K562 (cell line): Measurements from ENCODE around the gene C2orf42. TPM values are rescaled to one million over a fixed set of nuclear protein-coding genes. Genes with fewer than 3 reads are reported as not detected.

Experiments
- DLX4 ChIP-seq: fragments of 250-450 bp; sonication (Bioruptor Pico); IDR thresholded peaks from 2 replicates; pipeline ENCODE4 v1.6.1; 2021; ENCODE audit warnings: mild to moderate bottlenecking
- FOXA3 ChIP-seq, 2 experiments: fragments of 450-650 bp in 1 of 2; sonication (generic) in 1 of 2; formaldehyde crosslinking; IDR thresholded peaks in 1 of 2; conservative IDR thresholded peaks in 1 of 2; 2 replicates each; pipeline versions ENCODE4 v1.4.0 to v1.8.0; 2020 to 2022; ENCODE audit warnings: mild to moderate bottlenecking in 2 of 2, missing genetic modification reagents in 1 of 2
- HDAC2 ChIP-seq: fragments of 450-650 bp; IDR thresholded peaks from 2 replicates; pipeline ENCODE4 v1.6.1; 2016; ENCODE audit warnings: mild to moderate bottlenecking
- HMGN3 ChIP-seq: IDR thresholded peaks from 2 replicates; pipeline ENCODE4 v1.6.1; 2011; ENCODE audit warnings: borderline replicate concordance, low read depth, mild to moderate bottlenecking, mixed read lengths, low read length; ENCODE audit not compliant: insufficient read length; ENCODE audit errors: extremely low read depth
- IRF2 ChIP-seq: sonication (generic); formaldehyde crosslinking; IDR thresholded peaks from 2 replicates; pipeline ENCODE4 v1.8.1; 2022; ENCODE audit warnings: mild to moderate bottlenecking, missing genetic modification reagents
- NCOA6 ChIP-seq: fragments of 450-650 bp; IDR thresholded peaks from 2 replicates; pipeline ENCODE4 v1.6.1; 2017; ENCODE audit warnings: mild to moderate bottlenecking
- OTX1 ChIP-seq: fragments of 450-650 bp; formaldehyde crosslinking; IDR thresholded peaks from 2 replicates; pipeline ENCODE4 v1.4.0; 2022; ENCODE audit warnings: mild to moderate bottlenecking
- POLR2G ChIP-seq: fragments of 200-400 bp; formaldehyde crosslinking; IDR thresholded peaks from 2 replicates; pipeline ENCODE4 v1.6.1; 2017; ENCODE audit warnings: low read depth, mild to moderate bottlenecking, antibody characterized with exemption, low read length, moderate library complexity
- RBM15 ChIP-seq: fragments of 200-400 bp; formaldehyde crosslinking; IDR thresholded peaks from 2 replicates; pipeline ENCODE4 v1.6.1; 2018; ENCODE audit warnings: mild to moderate bottlenecking, low read length, moderate library complexity; ENCODE audit not compliant: insufficient read depth
- RBM25 ChIP-seq: fragments of 200-400 bp; formaldehyde crosslinking; IDR thresholded peaks from 2 replicates; pipeline ENCODE4 v1.6.1; 2018; ENCODE audit warnings: low read length, low read depth, moderate library complexity; ENCODE audit not compliant: severe bottlenecking
- SIX5 ChIP-seq, 2 experiments: IDR thresholded peaks; 2 replicates each; pipeline ENCODE4 v1.6.1; 2011; ENCODE audit warnings: low read length in 2 of 2, borderline replicate concordance in 1 of 2, low read depth in 1 of 2, mild to moderate bottlenecking in 1 of 2, moderate library complexity in 1 of 2; ENCODE audit not compliant: insufficient read depth in 1 of 2
- ZNF165 ChIP-seq: fragments of 250-450 bp; sonication (Bioruptor Pico); IDR thresholded peaks from 2 replicates; pipeline ENCODE4 v1.4.0; 2020; ENCODE audit warnings: borderline replicate concordance
- ZNF175 ChIP-seq: fragments of 200-800 bp; sonication (Bioruptor generic); IDR thresholded peaks from 2 replicates; pipeline ENCODE4 v1.6.1; 2016; ENCODE audit warnings: low read depth, mild to moderate bottlenecking, missing genetic modification characterization, missing compliant biosample characterization
- ZNF280A ChIP-seq: fragments of 450-650 bp; IDR thresholded peaks from 2 replicates; pipeline ENCODE4 v1.6.1; 2018; ENCODE audit warnings: mild to moderate bottlenecking, low read depth; ENCODE audit not compliant: partially characterized antibody
- ZNF445 ChIP-seq: fragments of 250-450 bp; sonication (Bioruptor Pico); IDR thresholded peaks from 2 replicates; pipeline ENCODE4 v1.4.0; 2020; ENCODE audit warnings: low read depth, mild to moderate bottlenecking, moderate library complexity
- polyA plus RNA-seq, 8 experiments: library from polyadenylated mRNA; depleted of rRNA in 4 of 8; stranded (reverse) in 5 of 8; unstranded in 3 of 8; fragments of >200 nt; fragmentation: Nextera tagmentation in 2 of 8; fragmentation: Illumina TruSeq in 1 of 8; extraction: Ambion mirVana in 2 of 8; extraction: Trizol in 1 of 8; gene quantifications; 2 replicates each; pipeline versions ENCODE4 v1.2.1 to v1.2.3, GENCODE V29; 2011 to 2014; ENCODE audit warnings: inconsistent platforms in 1 of 8, missing spikeins in 1 of 8
- total RNA-seq, 7 experiments: library from RNA; depleted of rRNA in 6 of 7; stranded (reverse); fragments of >200 nt in 6 of 7; fragmentation: Illumina TruSeq in 2 of 7; extraction: Trizol in 2 of 7; gene quantifications; 2 replicates each; pipeline versions ENCODE4 v1.2.1 to v1.2.3, GENCODE V29; 2011 to 2021; ENCODE audit warnings: low replicate concordance in 1 of 7
- TF ChIP-seq, protein P1 (sequence below), 3 experiments: fragments of 200-800 bp in 1 of 3; fragments of 250-450 bp in 1 of 3; fragments of 450-650 bp in 1 of 3; sonication (Bioruptor Pico) in 1 of 3; sonication (Bioruptor generic) in 1 of 3; formaldehyde crosslinking in 1 of 3; IDR thresholded peaks; 2 replicates each; pipeline versions ENCODE4 v1.6.1 to v1.8.0; 2016 to 2022; ENCODE audit warnings: mild to moderate bottlenecking in 2 of 3, missing genetic modification characterization in 2 of 3, missing compliant biosample characterization in 1 of 3, moderate library complexity in 1 of 3
- TF ChIP-seq, protein P2 (sequence below): fragments of 450-650 bp; formaldehyde crosslinking; IDR thresholded peaks from 2 replicates; pipeline ENCODE4 v1.4.0; 2020; ENCODE audit warnings: mild to moderate bottlenecking
- TF ChIP-seq, protein P3 (sequence below): fragments of 450-650 bp; formaldehyde crosslinking; IDR thresholded peaks from 2 replicates; pipeline ENCODE4 v1.4.0; 2022; ENCODE audit warnings: mild to moderate bottlenecking, moderate library complexity

C2orf42 gene
- total and polyA plus RNA-seq, 9 of the 15 experiments (the other 6 are each of a cell fraction or from before 2014, with no cell fraction given) = 4.6 to 10.9 (median 7.5) TPM

- TF ChIP-seq, protein P1, sequence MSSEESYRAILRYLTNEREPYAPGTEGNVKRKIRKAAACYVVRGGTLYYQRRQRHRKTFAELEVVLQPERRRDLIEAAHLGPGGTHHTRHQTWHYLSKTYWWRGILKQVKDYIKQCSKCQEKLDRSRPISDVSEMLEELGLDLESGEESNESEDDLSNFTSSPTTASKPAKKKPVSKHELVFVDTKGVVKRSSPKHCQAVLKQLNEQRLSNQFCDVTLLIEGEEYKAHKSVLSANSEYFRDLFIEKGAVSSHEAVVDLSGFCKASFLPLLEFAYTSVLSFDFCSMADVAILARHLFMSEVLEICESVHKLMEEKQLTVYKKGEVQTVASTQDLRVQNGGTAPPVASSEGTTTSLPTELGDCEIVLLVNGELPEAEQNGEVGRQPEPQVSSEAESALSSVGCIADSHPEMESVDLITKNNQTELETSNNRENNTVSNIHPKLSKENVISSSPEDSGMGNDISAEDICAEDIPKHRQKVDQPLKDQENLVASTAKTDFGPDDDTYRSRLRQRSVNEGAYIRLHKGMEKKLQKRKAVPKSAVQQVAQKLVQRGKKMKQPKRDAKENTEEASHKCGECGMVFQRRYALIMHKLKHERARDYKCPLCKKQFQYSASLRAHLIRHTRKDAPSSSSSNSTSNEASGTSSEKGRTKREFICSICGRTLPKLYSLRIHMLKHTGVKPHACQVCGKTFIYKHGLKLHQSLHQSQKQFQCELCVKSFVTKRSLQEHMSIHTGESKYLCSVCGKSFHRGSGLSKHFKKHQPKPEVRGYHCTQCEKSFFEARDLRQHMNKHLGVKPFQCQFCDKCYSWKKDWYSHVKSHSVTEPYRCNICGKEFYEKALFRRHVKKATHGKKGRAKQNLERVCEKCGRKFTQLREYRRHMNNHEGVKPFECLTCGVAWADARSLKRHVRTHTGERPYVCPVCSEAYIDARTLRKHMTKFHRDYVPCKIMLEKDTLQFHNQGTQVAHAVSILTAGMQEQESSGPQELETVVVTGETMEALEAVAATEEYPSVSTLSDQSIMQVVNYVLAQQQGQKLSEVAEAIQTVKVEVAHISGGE (CRISPR knock-in tag; IDR thresholded peaks at IDR 0.05) = peak in 2 of 3 experiments; percentile 28 to 74; a peak in 3 of 6 replicates
- no peak for TF ChIP-seq DLX4 (CRISPR knock-in tag)
- peak; percentile 16 for TF ChIP-seq RBM25
- TF ChIP-seq, protein P2, sequence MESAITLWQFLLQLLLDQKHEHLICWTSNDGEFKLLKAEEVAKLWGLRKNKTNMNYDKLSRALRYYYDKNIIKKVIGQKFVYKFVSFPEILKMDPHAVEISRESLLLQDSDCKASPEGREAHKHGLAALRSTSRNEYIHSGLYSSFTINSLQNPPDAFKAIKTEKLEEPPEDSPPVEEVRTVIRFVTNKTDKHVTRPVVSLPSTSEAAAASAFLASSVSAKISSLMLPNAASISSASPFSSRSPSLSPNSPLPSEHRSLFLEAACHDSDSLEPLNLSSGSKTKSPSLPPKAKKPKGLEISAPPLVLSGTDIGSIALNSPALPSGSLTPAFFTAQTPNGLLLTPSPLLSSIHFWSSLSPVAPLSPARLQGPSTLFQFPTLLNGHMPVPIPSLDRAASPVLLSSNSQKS (CRISPR knock-in tag) = no peak
- peak; percentile 97 for TF ChIP-seq HMGN3
- TF ChIP-seq, protein P3, sequence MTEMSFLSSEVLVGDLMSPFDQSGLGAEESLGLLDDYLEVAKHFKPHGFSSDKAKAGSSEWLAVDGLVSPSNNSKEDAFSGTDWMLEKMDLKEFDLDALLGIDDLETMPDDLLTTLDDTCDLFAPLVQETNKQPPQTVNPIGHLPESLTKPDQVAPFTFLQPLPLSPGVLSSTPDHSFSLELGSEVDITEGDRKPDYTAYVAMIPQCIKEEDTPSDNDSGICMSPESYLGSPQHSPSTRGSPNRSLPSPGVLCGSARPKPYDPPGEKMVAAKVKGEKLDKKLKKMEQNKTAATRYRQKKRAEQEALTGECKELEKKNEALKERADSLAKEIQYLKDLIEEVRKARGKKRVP (CRISPR knock-in tag) = peak; percentile 82
- TF ChIP-seq ZNF165 = no peak
- TF ChIP-seq RBM15 = no peak
- peak; percentile 91 for TF ChIP-seq ZNF175 (CRISPR knock-in tag)
- peak in 1 of 2 experiments; percentile 43; a peak in 2 of 4 replicates for TF ChIP-seq FOXA3 (CRISPR knock-in tag; conservative IDR thresholded peaks at IDR 0.05 in 1 of 2, IDR thresholded peaks at IDR 0.05 in 1 of 2)
- TF ChIP-seq NCOA6 = peak; percentile 74
- no peak for TF ChIP-seq HDAC2
- TF ChIP-seq IRF2 (CRISPR knock-in tag) = no peak
- TF ChIP-seq ZNF280A = no peak
- no peak for TF ChIP-seq ZNF445 (CRISPR knock-in tag)
- peak; percentile 80; the same call in 1 of the 2 replicates for TF ChIP-seq OTX1 (CRISPR knock-in tag)
- TF ChIP-seq POLR2G = peak; percentile 74
- TF ChIP-seq SIX5 (IDR thresholded peaks at IDR 0.05; ENCODE audit: borderline replicate concordance in 1 of 2, insufficient read depth in 1 of 2, low read depth in 1 of 2, low read length in 2 of 2) = no peak
Measured at GRCh38 chr2:70142590-70143313, 48.1 kb downstream of the C2orf42 start (continued).
